ENCODE measurements around the gene PCGF3. TPM values are rescaled to one million over a fixed set of nuclear protein-coding genes. Genes with fewer than 3 reads are reported as not detected.

Gene PCGF3
- total RNA-seq, 1 experiment from 2014 or later: 66.3 TPM

DNA sequence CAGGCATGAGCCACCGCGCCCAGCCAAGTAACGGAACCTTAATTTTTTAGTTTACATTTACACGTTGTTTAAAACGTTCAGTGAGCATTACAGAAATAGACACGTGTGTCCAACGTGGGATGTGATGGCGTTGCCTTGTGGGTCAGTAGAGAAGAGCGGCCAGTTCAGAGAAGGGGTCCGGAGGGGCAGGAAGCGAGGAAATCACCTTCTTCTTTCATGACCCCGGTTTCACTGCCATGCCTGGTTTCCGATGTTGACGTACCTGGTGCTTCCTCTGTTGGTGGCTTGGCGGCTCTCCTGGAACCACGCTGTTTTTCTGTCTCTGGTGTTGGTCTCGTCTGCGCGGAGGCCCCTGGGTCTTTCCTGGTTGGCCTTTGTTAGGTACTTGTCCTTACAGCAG is 42.8 kb downstream of the PCGF3 start:
- RAD21 ChIA-PET (ENCODE audit: low non-redundant PET in 1 of 2, low total read pairs in 2 of 2, uncharacterized antibody in 2 of 2, unreplicated experiment in 2 of 2): no interaction called here
- no peak overlapping the region for H3K4me3 ChIP-seq (replicated peaks in 1 of 2; ENCODE audit: low read depth in 1 of 2, low read length in 2 of 2)
- no peak overlapping the region for H3K9ac ChIP-seq (ENCODE audit: low read length)
- H3K4me2 ChIP-seq (ENCODE audit: low read length): no peak overlapping the region
- no peaks in the 10 kb centered on the region for H3K9me3 ChIP-seq (ENCODE audit: control insufficient read depth in 1 of 2, insufficient read depth in 1 of 2, low read depth in 1 of 2, low read length in 2 of 2)
- H3K27ac ChIP-seq (ENCODE audit: low read depth, low read length): no peak overlapping the region
- CTCF ChIA-PET: no interaction called here
- H3K79me2 ChIP-seq (ENCODE audit: insufficient read depth, low read length): peaks cover 16% of the 10 kb centered on the region
- no peaks in the 10 kb centered on the region for H3K9me2 ChIP-seq (ENCODE audit: insufficient read depth)
- no peaks in the 10 kb centered on the region for H4K20me1 ChIP-seq (ENCODE audit: insufficient read depth)
- intact Hi-C loops (cut with micrococcal nuclease): no loop called here
- no peak for TF ChIP-seq RAD21 (IDR thresholded peaks at IDR 0.05; ENCODE audit: low read depth)
- TF ChIP-seq, protein P1, sequence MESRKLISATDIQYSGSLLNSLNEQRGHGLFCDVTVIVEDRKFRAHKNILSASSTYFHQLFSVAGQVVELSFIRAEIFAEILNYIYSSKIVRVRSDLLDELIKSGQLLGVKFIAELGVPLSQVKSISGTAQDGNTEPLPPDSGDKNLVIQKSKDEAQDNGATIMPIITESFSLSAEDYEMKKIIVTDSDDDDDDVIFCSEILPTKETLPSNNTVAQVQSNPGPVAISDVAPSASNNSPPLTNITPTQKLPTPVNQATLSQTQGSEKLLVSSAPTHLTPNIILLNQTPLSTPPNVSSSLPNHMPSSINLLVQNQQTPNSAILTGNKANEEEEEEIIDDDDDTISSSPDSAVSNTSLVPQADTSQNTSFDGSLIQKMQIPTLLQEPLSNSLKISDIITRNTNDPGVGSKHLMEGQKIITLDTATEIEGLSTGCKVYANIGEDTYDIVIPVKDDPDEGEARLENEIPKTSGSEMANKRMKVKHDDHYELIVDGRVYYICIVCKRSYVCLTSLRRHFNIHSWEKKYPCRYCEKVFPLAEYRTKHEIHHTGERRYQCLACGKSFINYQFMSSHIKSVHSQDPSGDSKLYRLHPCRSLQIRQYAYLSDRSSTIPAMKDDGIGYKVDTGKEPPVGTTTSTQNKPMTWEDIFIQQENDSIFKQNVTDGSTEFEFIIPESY (IDR thresholded peaks at IDR 0.05; ENCODE audit: extremely low read depth, insufficient replicate concordance, low read length): no peak
- TF ChIP-seq SRF (IDR thresholded peaks at IDR 0.05; ENCODE audit: low read depth): no peak
- TF ChIP-seq JUND (IDR thresholded peaks at IDR 0.05): no peak
- TF ChIP-seq POLR2A (IDR thresholded peaks at IDR 0.05; ENCODE audit: borderline replicate concordance, extremely low read depth, insufficient read depth, insufficient read length): no peak
- no peak for TF ChIP-seq POLR2AphosphoS5 (IDR thresholded peaks at IDR 0.05; ENCODE audit: low read depth, low read length)
- TF ChIP-seq CEBPB (IDR thresholded peaks at IDR 0.05; ENCODE audit: low read depth): no peak
- no peak for TF ChIP-seq CBX3 (IDR thresholded peaks at IDR 0.05; ENCODE audit: low read depth)
- no peak for TF ChIP-seq SIN3A (IDR thresholded peaks at IDR 0.05; ENCODE audit: low read depth)
- no peaks in the 10 kb centered on the region for H3K27me3 ChIP-seq (ENCODE audit: insufficient read depth, low read length)
- no peak for ATAC-seq
- H3K36me3 ChIP-seq (ENCODE audit: control insufficient read depth in 1 of 2, insufficient read depth in 2 of 2, low read length in 2 of 2): peaks cover 8 to 11% of the 10 kb centered on the region in 2 experiments; a peak in 2 of 4 replicates
- BruUV-seq (replicated peaks): no TSS peak
- H2AFZ ChIP-seq (ENCODE audit: low read depth, low read length, poor library complexity, severe bottlenecking): no peak overlapping the region
- no peak for DNase-seq (ENCODE audit: low read depth, low spot score)
- H3K4me1 ChIP-seq (ENCODE audit: control insufficient read depth in 1 of 2, insufficient read depth in 2 of 2, low read length in 2 of 2): peaks cover 0 to 7% of the 10 kb centered on the region in 2 experiments; a peak in 1 of 4 replicates
- POLR2A ChIA-PET: no interaction called here
